ENCODE data around the gene C3orf49.

- TF ChIP-seq POLR2A (IDR thresholded peaks at IDR 0.05) (no peak), CTCF (IDR thresholded peaks at IDR 0.05) (no peak), EP300 (IDR thresholded peaks at IDR 0.05) (no peak)
Measured at GRCh38 chr3:63824309-63824708, 5.2 kb downstream of the C3orf49 start.
